HPDE6-E6E7 (cell line): ENCODE measurements around the gene GUCY1A1.

Experiments used
- DNase-seq: peaks from one replicate; pipeline ENCODE4 v3.0.0; 2011; ENCODE audit warnings: missing footprints; ENCODE audit errors: extremely low spot score

GUCY1A1 gene

DNA sequence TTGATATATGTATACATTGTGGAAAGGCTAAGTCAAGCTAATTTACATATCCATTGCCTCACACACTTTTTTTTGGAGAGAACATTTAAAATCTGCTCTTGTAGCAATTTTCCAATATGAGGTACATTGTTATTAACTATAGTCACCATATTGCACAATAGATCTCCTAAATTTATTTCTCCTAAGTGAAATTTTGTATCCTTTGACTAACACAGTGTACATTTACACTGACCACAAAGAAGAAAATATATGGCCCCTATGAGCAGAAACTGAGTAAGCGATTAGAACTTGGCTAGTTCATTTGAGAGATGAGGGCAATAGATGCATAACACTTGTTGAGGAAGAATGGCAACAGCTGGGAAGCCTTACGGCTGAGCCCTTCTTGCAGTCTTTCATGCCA, 71.9 kb downstream of the GUCY1A1 start:
- DNase-seq: no peak

DNA sequence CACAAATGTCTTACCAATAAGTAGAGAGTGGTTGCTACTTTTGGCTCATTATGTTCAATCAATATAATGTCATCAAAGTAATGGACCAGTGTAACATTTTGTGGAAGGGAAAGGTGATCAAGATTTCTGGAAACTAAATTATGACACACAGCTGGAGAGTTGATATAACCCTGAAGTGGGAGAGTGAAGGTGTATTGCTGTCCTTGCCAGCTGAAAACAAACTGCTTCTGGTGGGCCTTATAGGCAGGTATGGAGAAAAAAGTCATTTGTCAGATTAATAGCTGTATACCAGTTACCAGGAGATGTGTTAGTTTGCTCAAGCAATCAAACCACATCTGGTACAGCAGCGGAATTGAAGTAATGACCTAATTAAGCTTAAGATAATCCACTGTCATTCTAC, 74.9 kb downstream of the GUCY1A1 start:
- DNase-seq: no peak

DNA sequence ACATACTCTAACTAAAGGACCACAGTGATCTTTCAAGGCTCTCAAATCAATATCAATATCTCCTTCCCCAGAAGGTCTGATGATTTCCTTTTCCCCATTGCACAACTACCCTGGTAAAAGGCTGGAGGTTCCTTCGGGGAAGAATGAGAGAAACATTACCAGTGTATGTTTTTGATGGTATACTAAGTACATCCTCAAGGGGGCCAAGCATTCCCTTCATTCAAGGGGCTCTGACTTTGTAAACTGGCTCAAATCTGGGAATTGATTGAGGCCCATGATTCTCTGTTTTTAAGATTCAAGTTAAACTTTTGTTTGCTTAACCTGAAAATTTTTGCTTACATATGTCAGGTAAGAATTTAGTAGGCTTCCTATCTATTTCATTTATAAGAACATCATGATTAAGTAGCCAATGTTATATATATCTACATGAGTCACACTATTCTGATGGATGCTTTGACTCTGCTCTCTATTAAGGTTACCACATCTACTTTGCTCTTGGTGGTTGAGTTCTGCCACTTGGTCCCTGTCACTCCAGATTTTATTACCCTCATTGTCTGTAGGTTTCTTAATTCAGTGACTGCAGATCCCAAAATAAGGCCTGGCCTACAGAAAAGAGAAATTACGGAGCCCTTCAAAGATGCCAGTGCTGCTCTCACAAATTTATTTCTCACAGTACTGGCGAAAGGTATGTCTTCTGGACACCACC, 75.8 kb downstream of the GUCY1A1 start:
- no peak for DNase-seq

DNA sequence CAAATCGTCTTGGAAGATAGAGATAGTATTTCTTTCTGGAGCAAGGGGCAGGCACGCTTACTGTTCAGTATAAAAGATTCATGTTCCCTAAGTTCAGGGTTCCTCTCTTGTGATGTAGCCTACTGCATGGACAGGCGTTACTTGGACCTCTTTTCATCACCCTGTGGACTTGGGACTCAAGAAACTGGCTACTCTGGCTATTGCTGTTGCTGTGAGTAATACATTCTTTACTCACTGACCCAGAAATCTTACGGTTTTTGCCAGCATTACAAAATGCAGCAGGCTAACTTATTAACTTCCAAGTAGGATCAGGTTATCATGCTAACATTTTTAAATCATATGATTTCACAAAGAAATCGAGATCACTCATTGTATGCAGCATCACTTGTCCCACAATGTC, 79.3 kb downstream of the GUCY1A1 start:
- DNase-seq: no peak

DNA sequence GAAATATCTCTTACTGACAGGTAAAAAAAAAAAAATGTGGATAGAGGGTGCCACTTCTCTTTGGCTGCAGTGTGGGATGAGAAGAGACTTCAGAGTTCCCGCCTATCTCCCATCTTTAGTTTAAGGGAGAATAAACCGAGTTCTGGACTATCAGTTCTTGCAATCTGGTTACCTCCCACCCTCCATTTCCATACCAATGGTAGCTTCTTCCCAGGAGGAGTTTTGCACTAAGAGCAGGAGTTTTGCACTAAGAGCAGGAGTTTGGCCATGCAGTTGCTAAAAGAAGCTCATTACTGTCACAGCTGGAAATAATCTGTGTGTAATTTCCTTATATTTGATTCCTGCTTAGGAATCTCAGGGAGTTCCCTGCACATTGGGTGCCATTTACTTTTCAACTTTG, 81.4 kb downstream of the GUCY1A1 start:
- no peak for DNase-seq

DNA sequence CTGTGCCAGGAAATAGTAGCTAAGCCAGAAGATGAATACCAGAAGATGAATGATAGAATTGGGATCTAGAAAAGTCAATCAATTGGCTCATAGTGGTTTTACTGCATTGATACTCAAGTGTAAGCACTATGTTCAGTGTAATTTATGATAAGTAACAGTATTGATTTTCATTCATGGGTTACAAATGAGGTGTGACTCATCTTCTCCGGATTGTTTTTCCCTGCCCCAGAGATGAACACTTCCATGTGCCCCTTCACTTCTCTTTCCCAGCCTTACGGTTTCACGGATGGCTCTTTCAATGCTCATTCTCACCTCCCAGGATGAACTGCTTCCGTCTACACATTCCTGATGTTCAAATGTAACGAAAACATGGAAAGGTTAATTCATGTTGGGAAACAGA, 82.4 kb downstream of the GUCY1A1 start:
- no peak for DNase-seq

DNA sequence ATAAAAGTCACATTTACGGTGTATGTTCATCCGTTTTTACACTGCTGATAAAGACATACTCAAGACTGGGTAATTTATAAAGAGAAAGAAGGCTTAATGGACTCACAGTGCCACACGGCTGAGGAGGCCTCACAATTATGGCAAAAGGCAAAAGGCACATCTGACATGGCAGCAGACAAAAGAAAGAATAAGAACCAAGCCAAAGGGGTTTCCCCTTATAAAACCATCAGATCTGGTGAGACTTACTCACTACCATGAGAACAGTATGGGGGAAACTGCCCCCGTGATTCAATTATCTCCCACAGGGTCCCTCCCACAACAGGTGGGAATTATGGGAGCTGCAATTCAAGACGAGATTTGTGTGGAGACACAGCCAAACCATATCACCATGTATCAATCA, 84.9 kb downstream of the GUCY1A1 start:
- no peak for DNase-seq

DNA sequence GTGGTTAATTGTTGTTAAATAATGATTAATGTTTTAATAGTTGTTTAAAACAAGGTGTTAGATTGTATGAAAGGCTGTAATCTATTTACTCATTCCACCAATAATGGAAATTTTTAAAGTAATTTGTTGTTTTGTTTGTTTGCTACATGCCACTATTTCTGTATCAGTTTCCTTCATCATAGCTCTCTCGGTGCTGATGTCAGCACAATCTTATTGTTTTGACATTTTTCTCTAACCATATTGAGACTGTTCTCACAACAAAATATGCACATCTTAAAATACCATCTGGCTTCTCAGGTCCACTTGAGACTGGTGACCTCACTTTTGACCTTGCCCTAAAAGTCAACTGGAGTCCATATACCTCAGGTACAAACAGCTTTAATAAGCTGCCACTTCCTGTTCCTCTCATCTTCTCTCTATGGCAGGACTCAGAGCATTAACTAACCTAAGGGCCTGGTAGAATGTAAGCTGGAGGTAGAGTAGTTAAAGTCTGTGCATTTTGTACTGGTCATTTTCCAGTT, 91.2 kb downstream of the GUCY1A1 start:
- DNase-seq: no peak

DNA sequence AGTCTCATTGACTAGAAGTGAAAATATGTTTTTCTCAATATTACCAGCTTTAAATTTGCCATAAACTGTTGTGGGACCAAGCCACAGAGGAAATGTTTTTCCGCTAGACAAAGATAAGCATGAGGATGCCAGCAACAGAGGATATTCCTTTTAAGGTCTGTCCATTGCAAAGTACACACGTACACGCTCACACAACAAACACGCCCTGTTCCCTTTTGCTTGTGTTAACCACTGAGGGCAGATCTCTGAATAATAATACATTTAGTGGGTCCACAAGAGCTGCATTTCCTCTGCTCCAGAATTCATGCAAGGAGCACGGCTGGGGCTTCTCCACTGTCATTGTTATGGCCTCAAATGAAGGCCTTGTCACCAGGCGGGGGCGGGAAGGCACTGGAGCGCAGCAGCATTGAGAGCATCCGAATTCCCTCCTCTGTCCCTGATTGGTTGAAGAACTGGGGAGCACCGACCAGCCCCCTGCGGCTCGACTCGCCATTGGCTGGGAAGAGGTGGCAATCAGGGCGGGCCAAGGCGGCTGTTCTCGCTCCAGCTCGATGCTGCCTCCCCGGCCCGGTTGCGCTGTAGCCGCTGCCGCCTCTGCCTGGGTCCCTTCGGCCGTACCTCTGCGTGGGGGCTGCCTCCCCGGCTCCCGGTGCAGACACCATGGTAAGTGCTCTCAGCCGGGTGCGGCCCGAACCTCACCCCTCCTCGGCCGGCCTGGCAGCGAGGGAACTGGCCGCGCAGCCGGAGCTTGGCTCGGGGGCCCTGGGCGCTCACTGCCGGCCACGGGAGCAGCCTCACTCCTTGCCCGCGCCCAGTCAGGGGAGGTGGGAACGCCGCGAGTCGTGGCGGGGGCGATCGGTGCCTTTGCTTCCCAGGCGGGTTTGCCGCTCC, 92.1 kb downstream of the GUCY1A1 start, which contains the start of gene GUCY1B1:
Gene GUCY1B1 (plus strand): TSS at position 541 of the 891 bp plus-strand sequence. CDS start 120 bp downstream, at position 661.
- DNase-seq: peak; percentile 98

DNA sequence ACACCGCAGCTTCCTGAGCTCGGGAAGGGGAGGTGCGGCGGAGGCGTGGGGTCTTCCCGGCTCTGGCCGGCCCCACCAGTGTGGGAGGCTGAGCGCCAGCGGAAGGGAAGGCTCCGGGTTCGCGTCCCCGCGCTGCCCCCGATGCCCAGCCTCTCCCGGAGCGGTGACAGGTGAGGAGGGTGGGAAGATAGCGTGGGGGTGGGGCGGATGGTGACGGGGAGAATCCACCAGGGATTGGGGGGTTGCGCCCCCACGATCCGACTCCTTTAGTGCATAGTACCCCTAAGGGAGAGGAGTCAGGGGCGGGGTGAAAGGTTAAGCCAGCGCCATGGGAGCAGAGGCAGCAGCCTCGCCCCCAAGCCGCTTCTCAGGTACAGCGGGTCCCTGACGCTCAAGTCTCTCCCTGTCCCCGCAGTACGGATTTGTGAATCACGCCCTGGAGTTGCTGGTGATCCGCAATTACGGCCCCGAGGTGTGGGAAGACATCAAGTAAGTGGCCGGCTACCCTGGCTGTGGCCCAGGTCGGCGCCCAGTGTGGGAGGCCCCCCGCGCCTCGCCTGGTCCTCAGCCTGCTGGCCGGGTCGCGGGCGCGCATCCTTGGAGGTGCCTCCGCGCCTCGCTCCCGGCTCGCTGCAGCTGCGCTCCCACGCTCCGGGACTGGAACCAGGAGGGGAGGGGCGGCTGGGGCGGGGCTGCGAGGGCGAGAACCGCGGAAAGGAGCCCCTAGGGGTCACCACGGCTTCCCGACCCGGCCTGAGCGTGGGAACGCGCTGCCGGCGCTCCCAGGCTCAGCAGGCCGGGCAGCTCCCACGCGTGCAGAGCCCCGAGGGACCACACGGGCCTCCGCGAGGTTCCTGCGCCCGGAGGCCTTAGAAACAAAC, 93.0 kb downstream of the GUCY1A1 start:
- peak; percentile 7 for DNase-seq

DNA sequence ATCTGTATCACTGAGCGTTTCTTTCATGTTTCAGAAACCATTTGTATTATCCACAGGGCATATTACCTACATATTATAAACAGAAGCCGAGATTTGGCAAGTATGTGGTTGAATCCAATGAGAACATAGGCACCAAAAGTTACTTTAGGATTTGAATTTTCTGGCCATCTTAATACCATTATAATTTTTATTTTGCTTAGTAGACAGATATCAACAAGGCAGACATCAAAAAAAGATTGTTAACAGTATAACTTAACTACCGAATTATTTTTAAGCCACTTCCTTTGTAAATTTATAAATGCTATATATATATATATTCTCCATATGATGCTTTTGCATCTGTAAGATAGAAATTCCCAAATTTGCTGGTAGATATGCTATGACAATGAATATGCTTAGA, 94.4 kb downstream of the GUCY1A1 start:
- no peak for DNase-seq

DNA sequence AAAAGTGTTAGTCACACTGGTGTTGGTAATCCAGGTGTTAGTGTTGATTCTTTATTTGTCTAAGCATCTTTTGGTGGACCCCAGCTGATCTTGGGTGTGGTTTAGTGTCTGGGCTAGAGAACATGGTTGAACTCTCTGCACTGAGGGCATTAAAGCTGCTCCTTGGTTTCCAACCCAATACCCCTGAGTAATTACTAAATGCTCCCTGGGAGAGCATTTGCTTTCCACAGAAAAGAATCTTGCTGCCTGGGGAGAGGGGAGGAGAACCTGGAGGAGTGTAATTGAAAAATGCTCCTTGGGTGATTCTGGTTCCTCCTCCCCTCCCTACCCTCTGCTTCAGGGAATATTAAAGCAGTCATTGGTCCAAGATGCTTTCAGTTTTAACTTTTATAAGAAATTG, 95.3 kb downstream of the GUCY1A1 start:
- no peak for DNase-seq

DNA sequence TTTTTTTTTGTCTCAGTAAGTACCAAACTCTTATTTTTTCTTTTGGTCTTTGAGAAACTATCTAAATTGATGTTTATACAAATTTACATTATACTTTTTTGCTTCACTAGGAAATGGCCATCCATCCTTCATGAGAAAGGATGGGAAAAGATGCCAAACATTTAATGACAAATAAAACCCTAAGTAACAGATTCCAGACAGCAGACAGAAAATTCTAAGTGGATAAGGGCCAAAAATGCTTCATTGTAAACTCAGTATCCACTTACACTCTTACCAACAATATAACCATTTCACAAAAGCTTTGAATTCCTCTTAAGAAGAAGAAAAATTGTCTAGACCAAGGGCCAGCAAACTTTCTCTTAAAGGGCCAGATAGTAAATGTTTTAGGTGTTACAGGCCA, 95.7 kb downstream of the GUCY1A1 start:
- DNase-seq: no peak

DNA sequence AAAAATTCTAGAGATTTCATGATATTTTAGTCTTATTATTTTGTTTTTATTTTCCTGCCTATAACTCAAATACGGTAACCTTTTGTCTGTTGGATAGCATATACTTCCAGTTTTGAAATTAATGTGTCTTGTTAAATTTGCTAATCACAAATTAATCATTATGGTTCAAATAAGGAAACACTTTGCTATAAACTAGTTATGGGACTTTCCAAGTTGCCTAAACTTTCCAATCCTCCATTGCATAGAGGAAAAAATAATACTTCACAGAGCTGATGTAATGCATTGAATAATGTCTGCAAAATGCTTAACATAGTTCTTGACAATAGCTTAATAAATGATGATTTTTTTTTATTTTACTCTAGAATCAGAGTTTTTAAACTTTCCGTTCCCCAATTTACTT, 96.9 kb downstream of the GUCY1A1 start:
- no peak for DNase-seq

DNA sequence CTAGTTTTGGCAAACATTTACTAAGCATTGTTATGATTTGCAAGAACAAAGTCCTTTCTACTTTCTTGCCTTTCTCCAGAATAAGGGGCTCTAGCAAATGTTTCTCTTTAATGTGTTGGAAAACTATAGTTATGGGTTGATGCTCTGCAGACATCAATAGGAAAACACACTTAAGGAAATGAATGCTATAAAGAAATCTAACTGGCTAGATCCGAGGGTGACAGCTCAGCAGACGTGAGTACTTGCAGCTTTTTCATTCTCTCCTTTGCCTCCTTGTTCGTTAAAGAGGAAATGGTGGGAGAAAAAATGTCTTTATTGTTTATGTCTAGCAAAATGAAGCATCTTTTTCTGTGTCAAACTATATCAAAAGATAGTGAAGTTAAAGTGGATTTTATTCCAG, 98.5 kb downstream of the GUCY1A1 start:
- no peak for DNase-seq

DNA sequence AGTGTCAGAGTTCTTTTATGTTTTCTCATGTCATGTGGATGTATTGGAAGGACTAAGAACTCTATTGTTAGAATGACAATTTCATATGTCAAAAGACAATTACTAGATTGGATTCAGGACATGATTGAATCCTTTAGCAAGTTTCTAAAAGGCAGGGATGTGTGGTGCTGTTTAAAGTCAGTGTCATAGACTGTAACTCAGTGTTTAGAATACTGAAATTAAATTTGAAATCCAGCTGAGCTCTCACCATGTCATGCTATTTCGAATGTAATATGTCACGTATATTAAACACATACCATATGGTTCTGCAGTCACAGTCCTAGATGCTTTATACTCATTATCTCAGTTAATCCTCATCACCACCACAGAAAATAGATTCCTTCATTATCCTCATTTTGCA, 100.0 kb downstream of the GUCY1A1 start:
- no peak for DNase-seq

DNA sequence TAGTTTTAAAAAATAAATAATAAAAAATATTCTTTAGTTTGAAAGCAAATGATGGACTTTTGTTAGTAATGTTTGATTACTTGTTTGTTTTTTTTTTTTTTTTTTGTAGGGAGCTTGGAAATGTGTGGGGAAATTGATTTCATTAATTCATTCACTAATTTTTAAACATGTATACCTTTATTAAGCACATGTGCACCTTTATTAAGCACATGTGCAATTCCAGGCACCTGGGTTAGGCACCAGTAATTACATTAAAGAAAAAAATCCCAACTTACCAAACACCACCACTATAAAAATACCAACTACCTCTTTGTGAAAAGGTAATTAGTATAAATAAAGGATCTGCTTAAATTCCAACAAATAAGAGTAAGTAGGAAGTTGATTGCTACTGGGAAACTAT, 101.7 kb downstream of the GUCY1A1 start:
- DNase-seq: no peak

DNA sequence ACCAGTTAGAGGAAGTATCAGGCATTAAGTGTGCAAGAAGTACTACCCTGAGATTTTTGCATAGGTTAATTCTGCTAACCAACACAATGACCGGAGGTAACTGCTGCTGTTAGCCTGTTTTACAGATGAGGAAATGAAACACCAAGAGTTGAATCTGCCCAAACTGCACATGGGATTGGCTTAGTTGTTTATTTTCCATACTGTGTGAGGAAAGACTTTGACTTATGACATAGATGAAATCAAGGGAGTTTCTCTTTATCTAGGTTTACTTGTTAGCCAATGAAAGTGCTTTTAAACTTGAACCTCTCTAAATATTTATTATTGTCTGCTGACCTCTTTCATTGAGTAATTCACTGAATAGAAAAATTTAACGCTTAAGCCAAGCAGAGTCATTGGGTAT, 102.4 kb downstream of the GUCY1A1 start:
- DNase-seq: no peak

DNA sequence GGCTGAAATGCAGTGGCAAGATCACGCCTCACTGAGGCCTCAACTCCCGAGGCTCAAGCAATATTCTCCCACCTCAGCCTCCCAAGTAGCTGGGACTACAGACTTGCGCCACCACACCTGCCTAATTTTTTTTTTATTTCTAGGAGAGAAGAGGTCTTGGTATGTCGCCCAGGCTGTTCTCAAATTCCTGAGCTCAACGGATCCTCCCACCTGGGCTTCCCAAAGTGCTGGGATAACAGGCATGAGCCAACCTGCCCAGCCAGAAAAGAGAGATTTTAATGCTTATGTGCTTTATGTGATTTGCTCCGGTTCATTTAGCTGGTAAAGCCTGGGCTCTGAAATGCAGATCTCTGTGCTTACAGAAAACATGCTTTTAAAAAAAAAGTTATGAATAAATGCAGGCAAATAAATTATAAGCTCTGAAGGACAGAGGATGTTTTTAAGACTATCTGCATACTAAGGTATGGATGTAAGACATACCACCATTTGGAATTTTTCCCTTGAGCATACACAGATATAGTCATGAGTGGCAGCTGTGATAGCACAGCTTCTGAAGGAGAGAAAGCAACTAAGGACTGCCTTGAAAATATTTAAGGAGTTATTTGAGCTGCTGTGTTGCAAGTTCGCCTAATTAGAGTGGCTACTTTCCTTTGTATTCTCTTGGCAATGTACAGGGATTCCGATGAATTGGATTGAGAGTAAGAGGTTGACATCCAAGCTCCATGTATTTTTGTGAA, 106.0 kb downstream of the GUCY1A1 start:
- DNase-seq: no peak

DNA sequence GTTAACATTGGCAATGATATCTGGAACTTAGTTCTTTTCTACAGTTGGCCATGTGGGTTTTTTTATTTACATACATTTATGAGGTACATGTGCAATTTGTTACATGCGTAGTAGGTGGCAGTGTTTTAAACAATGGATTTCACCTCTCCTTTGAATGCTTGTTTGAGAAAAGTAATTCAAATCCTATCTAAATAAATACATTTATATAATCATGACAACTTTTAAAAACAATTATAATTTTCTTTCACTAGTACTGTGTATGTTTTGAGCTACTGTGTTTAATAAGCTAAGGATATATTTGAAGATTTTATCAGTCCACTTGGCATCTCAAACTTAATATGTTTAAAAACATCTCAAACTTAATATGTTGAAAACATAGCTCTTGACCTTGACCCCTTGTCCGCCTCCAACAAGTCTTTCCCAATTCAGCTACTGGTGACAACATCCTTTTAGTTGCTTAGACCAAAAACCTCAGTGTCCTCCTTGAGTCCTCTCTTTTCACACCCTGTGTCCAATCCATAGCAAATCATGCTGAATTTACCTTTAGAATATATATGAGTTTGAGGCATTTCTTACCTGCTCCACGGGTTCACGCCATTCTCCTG, 106.7 kb downstream of the GUCY1A1 start:
- no peak for DNase-seq

DNA sequence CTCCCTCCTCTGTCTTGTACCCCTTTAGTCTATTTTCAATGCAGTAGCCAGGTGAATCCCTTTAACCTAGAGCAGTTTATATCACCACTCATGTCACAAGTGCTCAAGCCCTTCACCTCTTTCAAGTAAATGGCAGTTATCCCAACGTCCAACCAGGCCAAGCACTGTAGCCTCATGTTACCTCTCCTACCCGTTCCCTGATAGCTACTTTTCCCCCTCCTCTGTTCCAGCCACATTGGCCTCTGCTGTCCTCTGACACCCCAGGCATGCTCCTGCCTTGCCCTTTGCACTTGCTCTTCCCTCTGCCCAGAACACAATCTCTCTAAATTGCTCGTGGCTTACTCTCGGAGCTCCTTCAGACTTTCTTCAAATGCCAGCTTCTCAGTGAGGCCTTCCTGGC, 107.4 kb downstream of the GUCY1A1 start:
- DNase-seq: no peak
